NCI-H2171 (cell line): ENCODE measurements around the gene DBNDD2.

Experiments
- DNase-seq: peaks from one replicate; lab custom pipeline; 2025; lab: John Stamatoyannopoulos, UW

The DBNDD2 gene

DNA sequence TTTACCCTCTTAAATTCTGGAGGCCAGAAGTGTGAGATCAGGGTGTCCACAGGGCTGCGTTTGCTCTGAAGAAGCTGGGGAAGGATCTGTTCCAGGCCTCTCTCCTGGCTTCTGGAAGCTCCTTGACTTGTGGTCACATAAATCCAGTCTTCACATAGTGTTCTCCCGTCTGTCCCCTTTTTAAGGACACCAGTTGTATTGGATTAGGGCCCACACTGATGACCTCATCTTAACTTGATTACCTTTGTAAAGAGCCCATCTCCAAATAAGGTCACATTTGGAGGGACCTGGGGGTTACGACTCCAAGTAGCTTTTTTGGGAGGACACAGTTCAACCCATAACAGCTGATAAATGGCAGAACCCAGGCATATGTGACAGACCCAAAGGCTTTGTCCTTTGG lies 41.4 kb downstream of the DBNDD2 start:
- DNase-seq, result no peak

DNA sequence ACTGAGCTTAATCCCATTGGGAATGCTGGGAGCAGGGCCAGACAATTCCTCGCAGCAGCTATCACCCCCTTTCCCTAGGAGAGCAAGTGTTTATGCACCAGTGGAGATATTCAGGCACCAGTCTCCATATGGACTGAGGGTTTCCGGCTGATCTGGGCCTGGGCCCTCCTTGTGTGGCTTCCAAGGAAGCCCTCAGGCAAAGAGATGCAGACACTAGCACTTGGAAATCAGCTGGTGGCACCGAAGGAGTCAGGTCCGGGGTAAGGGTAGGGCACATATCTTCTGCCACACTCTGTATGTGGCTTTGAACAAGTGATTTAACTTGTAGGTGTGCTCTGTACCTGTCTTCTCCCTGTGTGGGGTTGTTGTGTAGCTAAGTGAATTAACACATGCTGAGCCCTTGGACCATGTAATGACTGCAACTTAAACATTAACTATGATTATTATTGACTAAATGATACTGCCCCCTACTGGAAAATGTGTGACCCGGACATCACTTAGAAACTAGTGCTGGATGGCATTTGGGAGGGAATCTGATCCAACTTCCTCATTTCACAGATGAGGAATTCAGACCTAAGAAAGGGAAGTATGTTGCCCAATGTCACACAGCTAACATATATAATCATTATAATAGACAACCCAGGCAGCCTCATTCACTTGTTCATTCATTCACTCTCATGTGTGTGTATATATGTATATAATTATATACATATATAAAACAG lies 42.2 kb downstream of the DBNDD2 start:
- no peak for DNase-seq

DNA sequence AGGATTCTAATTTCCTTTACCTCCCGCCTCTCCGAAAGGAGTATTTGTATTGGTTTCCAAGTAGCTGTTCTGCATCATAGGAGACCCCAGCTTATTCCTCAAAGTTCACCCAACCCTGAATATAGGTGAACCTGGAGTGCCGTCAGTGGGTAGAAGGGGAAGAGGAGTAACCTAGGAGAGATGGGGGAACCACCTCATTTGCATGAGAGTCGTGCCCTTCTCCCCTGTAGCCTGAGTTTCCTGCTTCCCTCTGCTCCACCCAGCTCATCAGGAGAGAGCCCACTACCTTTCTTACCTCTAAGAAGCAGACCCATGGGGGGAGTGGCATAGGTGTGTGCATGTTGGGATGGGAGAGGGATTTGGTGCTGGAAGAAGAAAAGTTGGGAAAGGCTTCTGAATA lies 44.1 kb downstream of the DBNDD2 start:
- no peak for DNase-seq

DNA sequence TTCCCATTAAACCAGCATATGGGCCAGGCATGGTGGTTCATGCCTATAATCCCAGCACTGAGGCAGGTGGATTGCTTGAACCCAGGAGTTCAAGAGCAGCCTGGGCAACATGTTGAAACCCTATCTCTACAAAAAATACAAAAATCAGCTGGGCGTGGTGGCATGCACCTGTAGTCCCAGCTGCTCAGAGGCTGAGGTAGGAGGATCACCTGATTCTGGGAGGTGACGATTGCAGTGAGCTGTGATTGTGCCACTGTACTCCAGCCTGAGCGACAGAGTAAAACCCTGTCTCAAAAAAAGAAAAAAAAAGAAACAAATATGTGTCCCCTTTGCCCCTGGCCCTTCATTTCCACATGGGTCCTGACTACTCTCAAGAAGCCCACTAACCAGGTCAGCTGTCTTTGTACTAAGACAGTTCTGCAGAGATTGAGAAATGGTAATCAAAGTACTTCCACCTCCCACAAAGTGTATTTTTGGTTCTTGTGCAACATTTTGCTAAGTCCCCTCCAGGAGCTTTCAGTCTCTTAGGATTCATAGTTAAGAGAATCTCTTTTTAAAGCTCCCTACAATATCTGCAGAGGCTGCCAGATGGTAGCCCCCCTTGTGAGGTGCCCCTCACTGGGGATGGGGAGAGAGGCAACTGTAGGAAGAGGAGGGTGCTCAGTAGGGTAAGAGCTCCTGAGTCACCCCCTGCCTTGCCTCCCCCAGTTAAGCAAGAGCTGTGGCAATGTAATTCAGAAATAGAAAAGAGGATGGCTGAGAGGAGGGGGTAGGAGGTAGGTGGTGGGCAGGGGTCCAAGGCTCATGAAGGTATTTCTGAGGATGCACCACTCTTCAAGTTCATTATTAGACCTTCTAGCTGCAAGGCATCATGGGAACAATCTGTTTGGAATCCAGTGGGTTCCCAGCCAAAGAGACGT lies 44.9 kb downstream of the DBNDD2 start:
- peak; percentile 34 for DNase-seq

DNA sequence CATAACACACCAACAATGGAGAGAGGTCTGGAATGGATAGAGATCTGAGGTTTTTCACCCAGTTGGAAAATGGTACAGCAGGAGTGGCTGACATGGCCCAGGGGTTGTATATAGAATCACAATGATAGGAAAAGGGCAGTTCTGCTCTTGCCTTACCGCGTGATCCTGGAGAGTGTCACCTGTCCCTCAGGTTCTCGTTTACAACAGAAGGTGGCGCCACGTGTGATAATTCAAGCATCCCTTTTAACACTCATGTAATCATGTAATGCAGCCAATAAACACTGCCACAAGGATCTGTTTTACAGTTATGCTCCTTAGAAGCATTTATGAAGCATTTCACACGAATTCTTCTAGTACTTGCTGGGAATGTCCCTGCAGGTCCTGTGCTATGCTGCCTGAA lies 48.5 kb downstream of the DBNDD2 start:
- no peak for DNase-seq

DNA sequence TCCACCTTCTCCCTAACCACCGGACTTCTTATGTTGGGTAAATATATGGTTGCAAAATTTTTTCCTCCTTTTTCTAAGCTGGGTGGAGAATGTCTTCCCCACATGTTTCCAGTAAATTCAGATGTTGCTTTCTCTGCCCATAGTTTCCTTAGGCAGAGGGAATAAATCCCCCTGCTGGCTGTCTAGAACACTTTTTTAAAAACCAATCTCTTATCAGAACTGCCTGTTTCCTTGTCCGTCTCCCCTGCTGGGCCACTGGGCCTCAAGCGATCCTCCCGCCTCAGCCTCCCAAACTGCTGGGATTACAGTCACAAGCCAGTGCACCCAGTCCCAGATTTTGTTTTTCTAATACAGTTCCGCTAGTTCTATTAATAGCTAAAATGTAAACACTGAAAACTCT lies 51.5 kb downstream of the DBNDD2 start:
- no peak for DNase-seq
